NCI-H1048 (cell line): ENCODE data around the gene ABCA7.

Source experiments
- DNase-seq: peaks from one replicate; lab custom pipeline; 2025; lab: John Stamatoyannopoulos, UW

The ABCA7 gene

DNA sequence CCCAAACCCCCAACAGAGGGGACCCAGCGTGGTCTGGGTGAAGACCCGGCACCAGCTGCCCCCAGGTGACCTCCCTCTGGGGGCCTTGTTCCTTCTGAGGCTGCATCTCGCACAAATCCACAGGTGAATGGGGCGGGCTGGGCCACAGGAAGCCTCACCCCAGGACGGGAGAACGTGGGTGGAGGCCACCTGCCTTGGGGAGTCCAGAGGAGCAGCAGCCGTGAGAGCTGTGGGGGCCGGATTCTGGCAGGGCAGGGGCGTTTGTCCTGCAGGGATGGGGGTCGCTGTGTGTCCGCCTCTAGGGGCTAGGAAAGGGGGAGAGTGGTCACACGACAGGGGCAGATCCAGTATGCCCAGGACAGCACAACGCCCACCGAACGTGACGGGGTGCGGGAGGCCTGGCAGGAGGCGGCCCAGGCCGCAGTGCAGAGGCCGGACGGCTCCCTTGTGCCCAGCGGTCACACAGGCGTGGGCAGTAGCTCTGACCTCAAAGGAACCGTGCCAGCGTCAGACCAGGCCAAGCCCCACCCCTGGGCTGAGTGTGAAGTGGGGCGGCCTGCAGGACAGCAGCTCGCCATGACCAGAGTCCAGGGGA lies 48.6 kb downstream of the ABCA7 start:
- no peak for DNase-seq

- no peak for DNase-seq
Measured at GRCh38 chr19:1089126-1089771, 49.3 kb downstream of the ABCA7 start.

GRCh38 chr19:1089891-1090290 lies 50.0 kb downstream of the ABCA7 start:
- no peak for DNase-seq

- no peak for DNase-seq
Measured at GRCh38 chr19:1090731-1091543, 51.0 kb downstream of the ABCA7 start.

- DNase-seq, result no peak
Measured at GRCh38 chr19:1091544-1092175, 51.8 kb downstream of the ABCA7 start.

GRCh38 chr19:1093330-1093729 lies 53.4 kb downstream of the ABCA7 start:
- no peak for DNase-seq

DNA sequence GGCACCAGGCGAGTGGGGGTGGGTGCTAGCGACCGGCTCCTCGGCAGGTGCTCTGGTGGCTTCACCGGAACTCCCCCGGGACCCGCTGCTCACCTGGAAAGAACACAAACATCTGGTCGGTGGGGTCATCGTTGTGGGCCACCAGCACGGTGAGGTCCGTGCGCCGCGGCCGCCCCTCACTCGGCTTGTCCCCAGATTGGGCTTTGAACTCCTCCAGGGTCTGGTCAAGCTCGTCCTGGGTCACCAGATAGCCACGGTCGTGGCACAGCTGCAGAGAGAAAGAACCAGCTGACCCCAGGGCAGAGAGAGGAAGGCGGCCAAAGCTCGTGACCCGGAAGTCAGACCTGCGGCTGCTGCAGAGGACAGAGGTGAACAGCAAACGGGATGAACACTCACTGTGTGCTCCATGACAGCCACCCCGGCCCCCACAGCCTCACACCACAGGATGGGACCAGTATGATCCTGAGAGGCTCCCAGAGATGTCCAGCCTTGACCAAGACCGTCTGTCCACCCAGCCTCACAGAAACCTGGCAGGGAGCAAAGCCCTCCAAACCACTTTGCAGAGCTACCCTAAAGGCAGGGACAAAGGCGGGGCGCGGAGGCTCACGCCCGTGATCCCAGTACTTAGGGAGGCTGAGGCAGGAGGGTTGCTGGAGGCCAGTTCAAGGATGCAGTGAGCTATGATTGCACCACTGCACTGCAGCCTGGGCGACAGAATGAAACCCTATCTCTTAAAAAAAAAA lies 54.1 kb downstream of the ABCA7 start:
- no peak for DNase-seq

DNA sequence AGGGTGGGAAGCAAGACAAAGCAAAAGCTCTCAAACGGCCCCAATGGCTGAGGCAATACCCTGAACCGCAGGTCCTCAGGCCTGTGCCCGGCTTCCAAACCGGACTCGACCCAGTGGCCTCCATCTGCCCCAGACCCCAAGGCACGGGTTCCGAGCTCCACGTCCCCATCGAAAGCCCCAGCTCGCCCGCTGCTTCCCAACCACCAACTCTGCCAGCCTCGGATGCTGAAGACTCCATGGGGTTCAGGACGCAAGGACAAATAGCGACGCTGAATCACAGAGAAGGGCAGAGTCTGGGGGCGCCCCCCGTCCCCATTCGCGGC lies 54.7 kb downstream of the ABCA7 start:
- no peak for DNase-seq

GRCh38 chr19:1094978-1095701 lies 55.2 kb downstream of the ABCA7 start, which contains the start of gene POLR2E:
TSS of gene POLR2E (minus strand) at chr19:1095375. CDS start at chr19:1095315, 60 bp downstream.
- DNase-seq, result peak; percentile 92

GRCh38 chr19:1097810-1098176 lies 57.9 kb downstream of the ABCA7 start:
- DNase-seq, result no peak

DNA sequence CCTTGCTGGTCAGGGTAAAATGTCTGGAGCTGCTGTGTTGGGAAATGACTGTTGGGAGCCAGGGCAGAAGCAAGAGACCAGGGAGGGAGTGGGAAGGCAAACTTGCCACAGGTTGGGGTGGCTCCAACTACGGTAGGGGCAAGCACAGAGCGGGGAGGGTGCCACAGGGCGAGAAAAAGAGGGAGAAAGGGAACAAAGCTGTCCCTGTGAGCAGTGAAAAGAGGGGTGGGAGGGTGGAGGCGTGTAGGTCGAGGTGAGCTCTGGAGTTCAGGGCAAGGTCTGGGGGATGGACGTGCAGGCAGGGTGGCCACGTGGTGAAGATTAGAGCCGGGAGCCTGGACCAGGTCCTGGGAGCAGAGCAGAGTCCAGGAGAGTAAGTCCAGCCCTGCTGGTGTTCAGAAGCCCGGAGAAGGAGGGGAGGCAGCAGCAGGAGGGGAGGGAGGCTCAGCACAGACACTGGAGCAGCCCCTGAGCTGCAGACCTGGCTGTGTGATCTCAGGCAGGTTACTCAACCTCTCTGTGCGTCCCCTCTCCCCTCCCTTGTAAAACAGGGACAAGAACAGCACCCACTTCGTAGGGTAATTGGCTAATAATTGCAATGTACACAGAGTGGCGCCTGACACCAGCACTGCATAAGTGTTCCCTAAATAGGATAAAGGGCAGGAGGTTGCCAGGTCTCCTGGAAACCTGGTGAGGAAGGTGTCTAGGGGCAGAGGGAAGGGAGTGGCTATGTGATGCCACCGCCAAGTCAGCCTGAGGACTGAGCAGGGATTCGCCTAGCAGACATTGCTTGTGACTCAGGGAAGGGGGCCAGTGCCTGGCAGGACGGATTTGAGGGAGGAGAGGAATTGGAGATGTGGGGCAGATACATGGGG lies 58.5 kb downstream of the ABCA7 start:
- no peak for DNase-seq

GRCh38 chr19:1101337-1101698 lies 61.4 kb downstream of the ABCA7 start:
- no peak for DNase-seq

DNA sequence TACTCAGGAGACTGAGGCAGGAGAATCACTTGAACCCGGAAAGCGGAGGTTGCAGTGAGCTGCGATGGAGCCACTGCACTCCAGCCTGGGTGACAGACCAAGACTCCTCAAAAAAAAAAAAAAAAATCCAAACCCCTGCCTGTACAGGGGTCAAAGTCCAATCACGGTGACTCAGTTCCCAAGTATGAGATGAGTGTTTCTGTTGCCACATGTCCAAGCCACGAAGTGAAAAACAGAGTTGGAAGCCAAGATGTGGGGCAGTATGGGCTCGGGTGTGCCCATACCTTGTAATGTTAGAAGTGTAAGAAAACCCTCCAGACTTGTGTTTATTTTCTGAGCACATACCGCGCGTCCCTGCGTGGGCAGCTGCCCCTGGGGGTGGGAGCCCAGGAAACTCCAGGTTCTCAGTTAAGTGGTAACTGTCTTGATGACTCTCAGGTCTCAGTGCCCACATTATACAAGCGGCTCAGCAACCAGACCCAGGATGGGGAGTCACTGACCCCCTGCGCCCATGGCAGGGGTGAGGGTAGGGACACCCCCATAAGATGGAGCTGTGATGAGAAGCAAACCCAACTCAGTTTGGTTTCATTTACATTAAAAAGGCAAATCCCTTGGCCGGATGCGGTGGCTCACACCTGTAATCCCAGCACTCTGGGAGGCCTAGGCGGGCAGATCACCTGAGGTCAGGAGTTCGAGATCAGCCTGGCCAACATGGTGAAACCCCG lies 62.7 kb downstream of the ABCA7 start:
- no peak for DNase-seq

DNA sequence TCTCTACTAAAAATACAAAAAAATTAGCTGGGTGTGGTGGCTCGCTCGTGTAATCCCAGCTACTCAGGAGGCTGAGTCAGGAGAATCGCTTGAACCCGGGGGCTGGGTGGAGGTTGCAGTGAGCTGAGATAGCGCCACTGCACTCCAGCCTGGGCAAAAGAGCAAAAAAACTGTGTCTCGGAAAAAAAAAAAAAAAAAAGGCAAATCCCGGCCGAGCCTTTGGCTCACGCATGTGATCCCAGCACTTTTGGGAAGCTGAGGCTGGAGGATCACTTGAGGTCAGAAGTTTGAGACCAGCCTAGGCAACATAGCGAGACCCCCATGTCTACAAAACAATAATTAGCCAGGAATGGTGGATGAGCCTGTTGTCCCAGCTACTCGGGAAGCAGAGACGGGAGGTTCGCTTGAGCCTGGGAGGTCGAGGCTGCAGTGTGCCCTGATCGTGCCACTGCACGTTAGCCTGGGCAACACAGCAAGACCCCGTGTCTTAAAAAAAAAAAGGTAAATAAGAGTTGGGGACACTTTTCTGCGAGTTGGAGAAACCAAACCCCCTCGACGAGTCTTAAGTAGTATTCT lies 63.3 kb downstream of the ABCA7 start:
- no peak for DNase-seq

- DNase-seq, result peak; percentile 96
Measured at GRCh38 chr19:1103708-1104310, 63.9 kb downstream of the ABCA7 start, which contains the start of gene GPX4. TSS of gene GPX4 (plus strand) at chr19:1103994. CDS start at chr19:1104044, 50 bp downstream.

DNA sequence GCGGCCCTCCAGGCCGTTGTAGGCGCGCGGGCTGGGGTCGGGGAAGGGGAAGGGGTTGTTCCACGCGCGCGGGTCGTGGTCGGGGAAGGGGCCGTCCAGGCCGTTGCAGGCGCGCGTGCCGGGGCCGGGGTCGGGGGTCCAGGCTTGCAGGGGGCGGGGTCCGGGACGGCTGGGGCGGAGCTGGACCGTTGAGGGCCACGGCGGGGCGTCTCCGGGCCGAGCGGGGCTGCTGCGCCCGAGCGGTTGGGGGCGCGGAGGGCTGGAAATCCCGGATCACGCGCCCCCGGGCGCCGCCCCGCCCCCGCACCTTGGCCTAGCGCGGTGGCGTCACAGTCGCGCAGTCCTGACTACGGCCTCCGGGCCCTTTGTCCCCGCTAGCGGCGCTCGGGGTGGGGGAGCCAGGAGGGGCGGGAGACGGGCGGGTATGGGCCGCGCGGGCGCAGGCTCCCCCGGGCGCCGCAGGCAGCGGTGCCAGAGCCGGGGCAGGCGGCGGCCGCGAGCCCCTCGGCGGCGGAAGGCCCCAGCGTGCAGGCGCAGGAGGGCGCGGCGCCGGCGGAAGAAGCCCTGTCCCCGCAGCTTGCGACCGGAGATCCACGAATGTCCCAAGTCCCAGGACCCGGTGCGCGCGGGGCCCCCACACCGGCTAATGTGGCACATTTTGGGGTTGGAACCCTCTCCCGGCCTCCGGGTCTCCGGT lies 64.6 kb downstream of the ABCA7 start:
- DNase-seq, result peak; percentile 51

DNA sequence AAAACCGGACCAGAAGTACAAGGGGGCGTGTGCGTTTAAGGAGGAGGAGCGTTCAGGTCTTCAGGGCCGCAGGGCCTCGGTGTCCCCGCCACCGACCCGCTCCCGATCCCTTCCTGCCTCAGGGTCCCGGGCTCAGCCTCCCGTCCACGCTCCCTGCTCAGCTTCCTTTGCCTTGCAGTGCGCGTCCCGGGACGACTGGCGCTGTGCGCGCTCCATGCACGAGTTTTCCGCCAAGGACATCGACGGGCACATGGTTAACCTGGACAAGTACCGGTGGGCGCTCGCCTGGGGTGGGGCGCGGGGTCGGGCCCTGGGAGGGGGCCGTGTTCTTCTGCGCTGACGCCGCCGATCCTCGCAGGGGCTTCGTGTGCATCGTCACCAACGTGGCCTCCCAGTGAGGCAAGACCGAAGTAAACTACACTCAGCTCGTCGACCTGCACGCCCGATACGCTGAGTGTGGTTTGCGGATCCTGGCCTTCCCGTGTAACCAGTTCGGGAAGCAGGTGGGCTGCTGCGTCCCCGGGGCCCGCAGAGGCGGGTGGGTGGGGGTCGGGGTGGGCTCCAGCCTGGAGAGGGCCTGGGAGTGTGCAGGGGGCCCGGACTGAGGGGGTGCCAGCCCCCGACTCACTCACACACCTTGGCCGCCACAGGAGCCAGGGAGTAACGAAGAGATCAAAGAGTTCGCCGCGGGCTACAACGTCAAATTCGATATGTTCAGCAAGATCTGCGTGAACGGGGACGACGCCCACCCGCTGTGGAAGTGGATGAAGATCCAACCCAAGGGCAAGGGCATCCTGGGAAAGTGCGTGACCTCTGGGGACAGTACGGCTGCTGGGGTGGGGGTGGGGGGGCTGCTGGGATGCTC lies 65.3 kb downstream of the ABCA7 start:
- DNase-seq, result no peak
